GM21447 (cell line): ENCODE data around the gene PRRT3.
"Not testable (repeated sequence)": the region's sequence is repeated elsewhere in the genome, so short reads cannot be mapped to it uniquely, and the experiment has no call there.

ENCODE experiments used
- ATAC-seq: cut with Tn5 transposase; IDR thresholded peaks from one replicate; pipeline ENCODE4 v1.9.1; 2021; ENCODE audit not compliant: unreplicated experiment

Gene PRRT3

GRCh38 chr3:9947025-9947995, 4.9 kb downstream of the PRRT3 start:
- no peak for ATAC-seq

- ATAC-seq = no peak
Measured at GRCh38 chr3:9946112-9947024, 5.8 kb downstream of the PRRT3 start.

- no peak for ATAC-seq
Measured at GRCh38 chr3:9945358-9945757, 6.8 kb downstream of the PRRT3 start.

- ATAC-seq = no peak
Measured at GRCh38 chr3:9944271-9944670, 7.9 kb downstream of the PRRT3 start.

GRCh38 chr3:9942934-9943690, 9.1 kb downstream of the PRRT3 start:
- no peak for ATAC-seq

GRCh38 chr3:9942164-9942563, 10.0 kb downstream of the PRRT3 start:
- no peak for ATAC-seq

- ATAC-seq = no peak
Measured at GRCh38 chr3:9940746-9941145, 11.5 kb downstream of the PRRT3 start.

GRCh38 chr3:9939906-9940305, 12.3 kb downstream of the PRRT3 start:
- not testable (repeated sequence) for ATAC-seq

- no peak for ATAC-seq
Measured at GRCh38 chr3:9938966-9939365, 13.2 kb downstream of the PRRT3 start.

GRCh38 chr3:9937486-9938238, 14.5 kb downstream of the PRRT3 start:
- no peak for ATAC-seq

GRCh38 chr3:9935966-9936510, 16.2 kb downstream of the PRRT3 start:
- no peak for ATAC-seq

- no peak for ATAC-seq
Measured at GRCh38 chr3:9934993-9935392, 17.2 kb downstream of the PRRT3 start.

- no peak for ATAC-seq
Measured at GRCh38 chr3:9934235-9934621, 18.0 kb downstream of the PRRT3 start.

GRCh38 chr3:9933561-9934234, 18.5 kb downstream of the PRRT3 start, which contains the start of gene CRELD1:
TSS of gene CRELD1 (plus strand) at chr3:9933834. CDS start at chr3:9934439, 605 bp downstream.
- peak; percentile 87 for ATAC-seq

GRCh38 chr3:9932843-9933560, 19.2 kb downstream of the PRRT3 start:
- ATAC-seq = peak; percentile 60

- ATAC-seq = no peak
Measured at GRCh38 chr3:9932535-9932842, 19.7 kb downstream of the PRRT3 start.

GRCh38 chr3:9930804-9931418, 21.3 kb downstream of the PRRT3 start:
- ATAC-seq = no peak

- no peak for ATAC-seq
Measured at GRCh38 chr3:9928158-9928557, 24.1 kb downstream of the PRRT3 start.
